WTC11 (cell line): Measurements from ENCODE around the gene ANGPTL4. TPM values are rescaled to one million over a fixed set of nuclear protein-coding genes. Genes with fewer than 3 reads are reported as not detected.

Experiments
- ATAC-seq: fragments of 200-7000 bp; cut with Tn5 transposase; 2 replicates; pipeline ENCODE4 v1.10.0; 2021; ENCODE audit warnings: mild to moderate bottlenecking, moderate library complexity
- CTCF ChIA-PET: fragments of 300-600 bp; sonication (Branson Sonifier 250); formaldehyde crosslinking; loops from one replicate; lab custom pipeline; 2021; ENCODE audit warnings: antibody characterized with exemption; lab: Charles Lee
- POLR2A ChIA-PET: fragments of 350-600 bp; sonication (Branson Sonifier 250); formaldehyde crosslinking; loops from one replicate; lab custom pipeline; 2021; ENCODE audit warnings: antibody characterized with exemption; lab: Charles Lee
- DNase-seq: peaks from one replicate; pipeline ENCODE4 v3.0.0; 2021; ENCODE audit warnings: low spot score
- H3K27ac Mint-ChIP-seq: 2 replicates; pipeline ENCODE4 v1.8.0; 2021; ENCODE audit warnings: mixed read lengths
- H3K27me3 Mint-ChIP-seq: 2 replicates; pipeline ENCODE4 v1.8.0; 2021; ENCODE audit warnings: low read depth, mild to moderate bottlenecking, moderate library complexity, mixed read lengths
- H3K36me3 Mint-ChIP-seq: 2 replicates; pipeline ENCODE4 v1.8.0; 2021; ENCODE audit warnings: mixed read lengths
- H3K4me1 Mint-ChIP-seq: 2 replicates; pipeline ENCODE4 v1.8.0; 2022; ENCODE audit warnings: mixed read lengths
- H3K4me3 Mint-ChIP-seq: 2 replicates; pipeline ENCODE4 v1.8.0; 2021; ENCODE audit warnings: mild to moderate bottlenecking, moderate library complexity, mixed read lengths
- H3K9me3 Mint-ChIP-seq: 2 replicates; pipeline ENCODE4 v1.8.0; 2021; ENCODE audit warnings: mixed read lengths
- ARID4B ChIP-seq: sonication (generic); formaldehyde crosslinking; IDR thresholded peaks from 2 replicates; pipeline ENCODE4 v1.8.0; 2023; ENCODE audit warnings: missing genetic modification reagents, mild to moderate bottlenecking, borderline replicate concordance
- E2F5 ChIP-seq: sonication (generic); formaldehyde crosslinking; IDR thresholded peaks from 2 replicates; pipeline ENCODE4 v1.8.1; 2022; ENCODE audit warnings: mild to moderate bottlenecking, moderate library complexity, missing genetic modification reagents
- EMX1 ChIP-seq: fragments of 250-450 bp; sonication (Bioruptor Pico); IDR thresholded peaks from 2 replicates; pipeline ENCODE4 v1.8.0; 2021; ENCODE audit warnings: mild to moderate bottlenecking
- ESRRA ChIP-seq: sonication (generic); formaldehyde crosslinking; IDR thresholded peaks from 2 replicates; pipeline ENCODE4 v1.8.1; 2022; ENCODE audit warnings: mild to moderate bottlenecking, missing genetic modification reagents, borderline replicate concordance
- FOXP1 ChIP-seq: sonication (generic); formaldehyde crosslinking; IDR thresholded peaks from 2 replicates; pipeline ENCODE4 v1.8.0; 2022; ENCODE audit warnings: missing genetic modification reagents, mild to moderate bottlenecking, moderate library complexity, borderline replicate concordance
- GABPB1 ChIP-seq: sonication (generic); formaldehyde crosslinking; IDR thresholded peaks from 2 replicates; pipeline ENCODE4 v1.8.1; 2023; ENCODE audit warnings: mild to moderate bottlenecking, missing genetic modification reagents
- GTF2I ChIP-seq: fragments of 250-450 bp; sonication (Bioruptor Pico); conservative IDR thresholded peaks from 2 replicates; pipeline ENCODE4 v1.4.0; 2021; ENCODE audit warnings: mild to moderate bottlenecking
- NR1H2 ChIP-seq: sonication (generic); formaldehyde crosslinking; IDR thresholded peaks from 2 replicates; pipeline ENCODE4 v1.9.0; 2021; ENCODE audit warnings: mild to moderate bottlenecking, moderate library complexity, missing genetic modification reagents
- RELA ChIP-seq: sonication (generic); formaldehyde crosslinking; IDR thresholded peaks from 2 replicates; pipeline ENCODE4 v1.8.1; 2022; ENCODE audit warnings: missing genetic modification reagents, mild to moderate bottlenecking, borderline replicate concordance
- SOX15 ChIP-seq: fragments of 250-450 bp; sonication (Bioruptor Pico); IDR thresholded peaks from 2 replicates; pipeline ENCODE4 v1.9.0; 2021; ENCODE audit warnings: mild to moderate bottlenecking
- USF1 ChIP-seq: sonication (generic); formaldehyde crosslinking; IDR thresholded peaks from 2 replicates; pipeline ENCODE4 v1.8.0; 2022; ENCODE audit warnings: mild to moderate bottlenecking, missing genetic modification reagents
- USF2 ChIP-seq: sonication (generic); formaldehyde crosslinking; IDR thresholded peaks from 2 replicates; pipeline ENCODE4 v1.8.1; 2023; ENCODE audit warnings: mild to moderate bottlenecking, missing genetic modification reagents, moderate library complexity
- ZBTB21 ChIP-seq: sonication (generic); formaldehyde crosslinking; IDR thresholded peaks from 2 replicates; pipeline ENCODE4 v1.8.1; 2023; ENCODE audit warnings: mild to moderate bottlenecking, missing genetic modification reagents, borderline replicate concordance
- ZNF219 ChIP-seq: sonication (generic); formaldehyde crosslinking; IDR thresholded peaks from 2 replicates; pipeline ENCODE4 v1.8.0; 2023; ENCODE audit warnings: missing genetic modification reagents, mild to moderate bottlenecking, borderline replicate concordance
- ZNF281 ChIP-seq: sonication (generic); formaldehyde crosslinking; IDR thresholded peaks from 2 replicates; pipeline ENCODE4 v1.8.0; 2023; ENCODE audit warnings: mild to moderate bottlenecking, missing genetic modification reagents
- ZNF416 ChIP-seq: fragments of 250-450 bp; sonication (Bioruptor Pico); IDR thresholded peaks from 2 replicates; pipeline ENCODE4 v1.9.0; 2021; ENCODE audit warnings: mild to moderate bottlenecking, inconsistent platforms
- ZNF425 ChIP-seq: fragments of 250-450 bp; sonication (Bioruptor Pico); conservative IDR thresholded peaks from 2 replicates; pipeline ENCODE4 v1.9.0; 2021; ENCODE audit warnings: mild to moderate bottlenecking
- total RNA-seq: library from RNA; stranded (reverse); gene quantifications from 3 replicates; pipeline ENCODE4 v1.2.3, GENCODE V29; 2021
- TF ChIP-seq, protein P1 (sequence below): sonication (generic); formaldehyde crosslinking; conservative IDR thresholded peaks from 2 replicates; pipeline ENCODE4 v1.8.1; 2022; ENCODE audit warnings: mild to moderate bottlenecking, missing genetic modification reagents
- TF ChIP-seq, protein P2 (sequence below): sonication (generic); formaldehyde crosslinking; IDR thresholded peaks from 2 replicates; pipeline ENCODE4 v1.8.1; 2023; ENCODE audit warnings: mild to moderate bottlenecking, missing genetic modification reagents

Gene ANGPTL4
- total RNA-seq, 1 experiment from 2014 or later: 1.0 TPM

DNA sequence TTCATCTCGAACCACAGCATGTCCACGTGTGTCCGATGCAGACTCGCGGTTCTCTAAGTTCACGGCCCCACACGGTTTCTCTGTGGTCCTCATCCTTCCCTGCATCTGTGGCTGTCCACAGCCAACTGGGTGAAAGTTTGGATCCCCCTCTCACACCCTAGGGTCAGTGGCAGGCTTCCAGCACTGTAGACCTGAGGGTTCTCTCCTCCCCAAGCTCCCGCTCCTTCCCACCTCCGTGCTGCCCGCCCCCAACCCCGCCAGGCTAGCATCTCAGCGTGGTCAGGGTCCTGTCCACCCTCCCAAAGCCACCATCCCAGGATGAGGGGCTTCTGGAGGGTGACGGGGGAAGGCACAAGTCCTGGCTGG is 3.0 kb downstream of the ANGPTL4 start:
- TF ChIP-seq ZBTB21 (no peak; the same call in 1 of the 2 replicates), E2F5 (CRISPR knock-in tag) (0 out of 2 replicates have a peak, but pooled peaks have one; percentile 31)
- H3K27me3 Mint-ChIP-seq: peaks cover 61% of the 10 kb centered on the region
- no peaks in the 10 kb centered on the region for H3K36me3 Mint-ChIP-seq
- H3K27ac Mint-ChIP-seq: no peak overlapping the region
- no peaks in the 10 kb centered on the region for H3K9me3 Mint-ChIP-seq
- H3K4me1 Mint-ChIP-seq: peaks cover 24% of the 10 kb centered on the region
- ChIA-PET POLR2A (interaction anchor here (2.7 kb wide), 1 partner anchor 24 kb away, joined by 12 read pairs; the partner anchor contains the start of gene RAB11B), CTCF (interaction anchor here (1.1 to 3.0 kb wide), 7 partner anchors 11 to 100 kb away, joined by 3 to 20 read pairs (median 6); partner anchors contain the start of genes MARCHF2 and RAB11B)
- no peak for DNase-seq
- ATAC-seq: no peak
- H3K4me3 Mint-ChIP-seq: peak overlapping the region; percentile 36

DNA sequence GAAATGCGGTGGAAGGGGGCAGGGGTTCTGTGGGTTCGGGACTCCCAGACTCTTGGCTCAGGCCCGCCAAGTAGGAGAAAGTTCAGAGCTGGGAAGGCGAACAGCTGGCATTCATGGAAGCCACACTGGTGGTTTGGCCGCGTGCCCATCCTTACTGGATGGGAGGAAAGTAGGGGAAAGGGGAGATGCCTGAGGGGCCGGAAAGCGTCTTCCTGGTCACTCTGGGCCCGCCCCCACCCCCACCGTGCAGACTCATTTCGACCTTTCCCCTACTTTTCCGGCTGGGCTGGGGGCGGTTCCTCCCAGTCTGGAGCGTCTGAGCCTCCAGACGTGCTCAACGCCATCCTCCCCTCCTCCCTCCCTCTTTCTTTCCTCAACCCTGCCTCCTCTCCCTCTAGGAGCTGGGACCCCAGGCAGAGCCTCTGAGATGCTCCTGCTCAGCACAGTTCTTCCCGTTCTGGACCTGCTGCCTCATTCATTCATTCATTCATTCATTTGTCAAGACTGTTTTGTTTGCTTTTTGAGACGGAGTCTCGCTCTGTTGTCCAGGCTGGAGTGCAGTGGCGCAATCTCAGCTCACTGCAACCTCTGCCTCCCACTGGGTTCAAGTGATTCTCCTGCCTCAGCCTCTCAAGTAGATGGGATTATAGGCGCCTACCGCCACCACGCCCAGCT is 3.5 kb downstream of the ANGPTL4 start:
- Mint-ChIP-seq H3K4me3 (peak overlapping the region; percentile 36), H3K4me1 (peaks cover 24% of the 10 kb centered on the region), H3K27me3 (peaks cover 56% of the 10 kb centered on the region), H3K9me3 (no peaks in the 10 kb centered on the region), H3K36me3 (no peaks in the 10 kb centered on the region), H3K27ac (no peak overlapping the region)
- ChIA-PET CTCF (interaction anchor here (0.9 to 3.0 kb wide), 9 partner anchors 10 to 101 kb away, joined by 3 to 20 read pairs (median 5); partner anchors contain the start of genes MARCHF2 and RAB11B), POLR2A (interaction anchor here (2.7 kb wide), 1 partner anchor 23 kb away, joined by 12 read pairs; the partner anchor contains the start of gene RAB11B)
- DNase-seq (peak; percentile 74), ATAC-seq (peak; percentile 66)
- TF ChIP-seq, protein P1, sequence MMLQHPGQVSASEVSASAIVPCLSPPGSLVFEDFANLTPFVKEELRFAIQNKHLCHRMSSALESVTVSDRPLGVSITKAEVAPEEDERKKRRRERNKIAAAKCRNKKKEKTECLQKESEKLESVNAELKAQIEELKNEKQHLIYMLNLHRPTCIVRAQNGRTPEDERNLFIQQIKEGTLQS (CRISPR knock-in tag): no peak
- TF ChIP-seq USF2 (CRISPR knock-in tag): no peak
- TF ChIP-seq EMX1 (CRISPR knock-in tag): no peak
- TF ChIP-seq ESRRA: no peak
- no peak for TF ChIP-seq ZNF425
- TF ChIP-seq GTF2I: no peak
- TF ChIP-seq FOXP1 (CRISPR knock-in tag): no peak
- no peak for TF ChIP-seq ZNF219
- TF ChIP-seq ARID4B (CRISPR knock-in tag): no peak
- TF ChIP-seq ZNF281: 0 out of 2 replicates have a peak, but pooled peaks have one; percentile 20
- no peak for TF ChIP-seq SOX15 (CRISPR knock-in tag)
- TF ChIP-seq GABPB1: no peak
- TF ChIP-seq, protein P2, sequence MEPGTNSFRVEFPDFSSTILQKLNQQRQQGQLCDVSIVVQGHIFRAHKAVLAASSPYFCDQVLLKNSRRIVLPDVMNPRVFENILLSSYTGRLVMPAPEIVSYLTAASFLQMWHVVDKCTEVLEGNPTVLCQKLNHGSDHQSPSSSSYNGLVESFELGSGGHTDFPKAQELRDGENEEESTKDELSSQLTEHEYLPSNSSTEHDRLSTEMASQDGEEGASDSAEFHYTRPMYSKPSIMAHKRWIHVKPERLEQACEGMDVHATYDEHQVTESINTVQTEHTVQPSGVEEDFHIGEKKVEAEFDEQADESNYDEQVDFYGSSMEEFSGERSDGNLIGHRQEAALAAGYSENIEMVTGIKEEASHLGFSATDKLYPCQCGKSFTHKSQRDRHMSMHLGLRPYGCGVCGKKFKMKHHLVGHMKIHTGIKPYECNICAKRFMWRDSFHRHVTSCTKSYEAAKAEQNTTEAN (CRISPR knock-in tag): no peak
- TF ChIP-seq USF1 (CRISPR knock-in tag): no peak
- TF ChIP-seq RELA (CRISPR knock-in tag): no peak
- no peak for TF ChIP-seq NR1H2
- TF ChIP-seq ZNF416 (CRISPR knock-in tag): no peak
